HG03520 (cell line): ENCODE results near the gene SPATA25.
"Not testable (repeated sequence)": the region's sequence is repeated elsewhere in the genome, so short reads cannot be mapped to it uniquely, and the experiment has no call there.

Source experiments
- ATAC-seq: cut with Tn5 transposase; IDR thresholded peaks from one replicate; pipeline ENCODE4 v1.9.1; 2021; ENCODE audit warnings: mild to moderate bottlenecking, moderate library complexity; ENCODE audit not compliant: unreplicated experiment

The SPATA25 gene

GRCh38 chr20:45894797-45895196 lies 7.4 kb upstream of the SPATA25 start:
- ATAC-seq: no peak

GRCh38 chr20:45893831-45894230 lies 6.4 kb upstream of the SPATA25 start:
- no peak for ATAC-seq

- ATAC-seq: no peak
These were observed 5.5 kb upstream of the SPATA25 start for GRCh38 chr20:45892828-45893500.

GRCh38 chr20:45892049-45892825 lies 4.8 kb upstream of the SPATA25 start:
- ATAC-seq: no peak

GRCh38 chr20:45890985-45891983 lies 3.9 kb upstream of the SPATA25 start, which contains the start of the genes CTSA and NEURL2:
TSS of gene CTSA (plus strand) at chr20:45891335. CDS start at chr20:45891569, 234 bp downstream.
TSS of gene NEURL2 (minus strand) at chr20:45891208. CDS start at chr20:45890991, 217 bp downstream.
- ATAC-seq: peak; percentile 61

- peak; percentile 24 for ATAC-seq
These were observed 2.9 kb upstream of the SPATA25 start for GRCh38 chr20:45890077-45890984.

GRCh38 chr20:45888681-45889080 lies 1.3 kb upstream of the SPATA25 start:
- no peak for ATAC-seq

GRCh38 chr20:45886590-45887345 lies 654 bp downstream of the SPATA25 start:
- ATAC-seq: no peak

- ATAC-seq: no peak
These were observed 4.3 kb downstream of the SPATA25 start for GRCh38 chr20:45883100-45883469.

GRCh38 chr20:45882469-45883099 lies 4.8 kb downstream of the SPATA25 start:
- ATAC-seq: no peak

- ATAC-seq: peak; percentile 97
These were observed 6.2 kb downstream of the SPATA25 start, which contains the start of gene ZSWIM1 for GRCh38 chr20:45880988-45881788. TSS of gene ZSWIM1 (plus strand) at chr20:45881227. CDS start at chr20:45882593, 1,366 bp downstream.

GRCh38 chr20:45878076-45878761 lies 9.2 kb downstream of the SPATA25 start:
- no peak for ATAC-seq

GRCh38 chr20:45874576-45874975 lies 12.8 kb downstream of the SPATA25 start:
- ATAC-seq: no peak

GRCh38 chr20:45874104-45874481 lies 13.3 kb downstream of the SPATA25 start:
- not testable (repeated sequence) for ATAC-seq

- no peak for ATAC-seq
These were observed 13.9 kb downstream of the SPATA25 start for GRCh38 chr20:45873409-45874103.

GRCh38 chr20:45872626-45873025 lies 14.8 kb downstream of the SPATA25 start:
- no peak for ATAC-seq

GRCh38 chr20:45867819-45868176 lies 19.6 kb downstream of the SPATA25 start:
- ATAC-seq: no peak
